Neural cell (in vitro differentiated cells): Measurements from ENCODE around the gene SLFN13.

ENCODE experiments used
- EP300 ChIP-seq: fragments of 450-650 bp; conservative IDR thresholded peaks from 2 replicates; pipeline ENCODE4 v1.6.1; 2014; ENCODE audit warnings: antibody characterized with exemption, mild to moderate bottlenecking, moderate library complexity; ENCODE audit not compliant: poor library complexity, severe bottlenecking
- EZH2 ChIP-seq: fragments of 200-600, 300-800 bp; shearing (Covaris generic), sonication (generic); IDR thresholded peaks from 2 replicates; pipeline ENCODE4 v1.6.1; 2014; ENCODE audit warnings: antibody characterized with exemption, low read length, borderline replicate concordance, mild to moderate bottlenecking; ENCODE audit not compliant: insufficient read depth, poor library complexity, severe bottlenecking
- MXI1 ChIP-seq: fragments of 450-650 bp; conservative IDR thresholded peaks from 2 replicates; pipeline ENCODE4 v1.6.1; 2014; ENCODE audit warnings: antibody characterized with exemption, mild to moderate bottlenecking; ENCODE audit not compliant: poor library complexity, severe bottlenecking
- POLR2AphosphoS5 ChIP-seq: IDR thresholded peaks from 2 replicates; pipeline ENCODE4 v1.6.1; 2012
- SMC3 ChIP-seq: fragments of 450-650 bp; conservative IDR thresholded peaks from 2 replicates; pipeline ENCODE4 v1.6.1; 2014; ENCODE audit warnings: antibody characterized with exemption, mild to moderate bottlenecking, moderate library complexity; ENCODE audit not compliant: poor library complexity
- TAF1 ChIP-seq: IDR thresholded peaks from 2 replicates; pipeline ENCODE4 v1.6.1; 2012; ENCODE audit warnings: low read depth
- TF ChIP-seq, protein P1 (sequence below): fragments of 450-650 bp; IDR thresholded peaks from 2 replicates; pipeline ENCODE4 v1.5.1; 2014; ENCODE audit warnings: antibody characterized with exemption, mild to moderate bottlenecking, moderate library complexity; ENCODE audit not compliant: poor library complexity, severe bottlenecking

DNA sequence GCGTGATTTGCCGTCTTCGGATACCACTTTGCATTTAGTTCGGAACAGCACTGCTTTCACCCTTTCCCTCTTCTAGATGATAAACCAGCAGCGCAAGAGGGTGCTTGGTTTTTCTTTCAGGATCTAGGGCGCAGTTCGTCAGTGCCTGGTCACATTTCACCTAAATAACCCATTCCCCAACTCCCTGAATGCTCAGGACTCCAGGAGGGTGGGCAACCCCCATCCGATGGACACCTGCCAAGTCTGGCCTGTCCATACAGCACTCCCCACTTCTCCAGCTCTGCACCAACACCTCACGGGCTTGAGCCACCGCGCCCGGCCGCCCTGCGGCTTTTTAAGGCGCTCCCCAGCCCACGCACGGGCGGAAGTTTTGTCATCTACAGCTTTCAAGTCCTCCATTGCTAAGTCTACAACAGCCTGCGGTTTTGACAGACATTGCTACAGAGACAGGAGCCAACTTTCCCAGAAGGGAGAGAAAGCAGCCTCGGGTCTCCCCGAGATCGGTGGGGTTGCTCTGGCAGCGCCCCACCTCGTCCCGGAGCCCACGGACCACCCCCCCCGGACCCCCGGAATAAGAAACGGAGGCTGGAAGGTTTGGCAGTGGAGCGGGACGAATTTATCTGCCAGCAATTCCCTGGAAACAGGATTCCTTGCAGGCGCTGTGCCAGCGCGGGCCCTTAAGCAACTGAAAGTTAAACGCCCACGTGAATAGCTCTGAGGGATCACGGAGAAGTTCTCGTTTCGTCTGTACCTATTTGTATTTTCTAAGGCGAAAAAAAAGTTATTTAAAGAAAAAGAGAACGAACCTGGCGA lies 38.6 kb upstream of the SLFN13 start:
- TF ChIP-seq, protein P1, sequence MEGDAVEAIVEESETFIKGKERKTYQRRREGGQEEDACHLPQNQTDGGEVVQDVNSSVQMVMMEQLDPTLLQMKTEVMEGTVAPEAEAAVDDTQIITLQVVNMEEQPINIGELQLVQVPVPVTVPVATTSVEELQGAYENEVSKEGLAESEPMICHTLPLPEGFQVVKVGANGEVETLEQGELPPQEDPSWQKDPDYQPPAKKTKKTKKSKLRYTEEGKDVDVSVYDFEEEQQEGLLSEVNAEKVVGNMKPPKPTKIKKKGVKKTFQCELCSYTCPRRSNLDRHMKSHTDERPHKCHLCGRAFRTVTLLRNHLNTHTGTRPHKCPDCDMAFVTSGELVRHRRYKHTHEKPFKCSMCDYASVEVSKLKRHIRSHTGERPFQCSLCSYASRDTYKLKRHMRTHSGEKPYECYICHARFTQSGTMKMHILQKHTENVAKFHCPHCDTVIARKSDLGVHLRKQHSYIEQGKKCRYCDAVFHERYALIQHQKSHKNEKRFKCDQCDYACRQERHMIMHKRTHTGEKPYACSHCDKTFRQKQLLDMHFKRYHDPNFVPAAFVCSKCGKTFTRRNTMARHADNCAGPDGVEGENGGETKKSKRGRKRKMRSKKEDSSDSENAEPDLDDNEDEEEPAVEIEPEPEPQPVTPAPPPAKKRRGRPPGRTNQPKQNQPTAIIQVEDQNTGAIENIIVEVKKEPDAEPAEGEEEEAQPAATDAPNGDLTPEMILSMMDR, result no peak
- TF ChIP-seq EZH2, result no peak
- no peak for TF ChIP-seq EP300
- TF ChIP-seq SMC3, result no peak
- TF ChIP-seq POLR2AphosphoS5, result no peak
- no peak for TF ChIP-seq TAF1
- TF ChIP-seq MXI1, result no peak
